SH-SY5Y (cell line): Measurements from ENCODE around the gene SAE1.

Source experiments
- GATA2 ChIP-seq: IDR thresholded peaks from 2 replicates; pipeline ENCODE4 v1.6.1; 2011; ENCODE audit warnings: mild to moderate bottlenecking, low read depth, low read length
- GATA3 ChIP-seq: IDR thresholded peaks from 2 replicates; pipeline ENCODE4 v1.6.1; 2011; ENCODE audit warnings: low read depth, mild to moderate bottlenecking, low read length, moderate library complexity

DNA sequence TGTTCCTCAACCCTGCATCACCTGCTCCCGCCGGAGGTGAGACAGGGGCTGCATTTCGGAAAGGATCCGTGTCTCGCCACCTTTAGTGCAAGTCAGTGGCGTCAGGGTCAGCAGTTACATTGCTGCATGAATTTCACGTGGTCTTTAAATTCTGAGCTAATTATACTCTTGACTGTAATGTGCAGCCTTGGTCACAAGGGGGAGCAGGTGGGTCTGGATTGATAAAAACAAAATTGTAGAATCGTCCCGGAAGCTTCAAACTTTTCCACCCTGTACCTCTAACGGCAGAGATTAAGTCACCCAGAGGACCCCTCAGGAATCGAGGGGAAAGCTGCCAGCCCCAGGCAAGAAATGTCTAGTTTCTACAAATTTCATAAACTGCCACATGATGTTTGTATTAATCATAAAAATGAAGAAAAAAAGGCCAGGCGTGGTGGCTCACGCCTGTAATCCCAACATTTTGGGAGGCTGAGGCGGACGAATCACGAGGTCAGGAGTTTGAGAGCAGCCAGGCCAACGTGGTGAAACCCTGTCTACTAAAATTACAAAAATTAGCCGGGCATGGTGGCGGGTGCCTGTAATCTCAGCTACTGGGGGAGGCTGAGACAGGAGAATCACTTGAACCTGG, 80.2 kb downstream of the SAE1 start:
- TF ChIP-seq GATA2: no peak
- no peak for TF ChIP-seq GATA3
